Thyroid gland (tissue), 4 donors: ENCODE measurements around the gene ACTG2.

Experiments used
- CTCF ChIP-seq, 6 experiments: fragments of 200-600 bp in 3 of 6; fragments of 450-650 bp in 3 of 6; sonication (generic) in 3 of 6; IDR thresholded peaks; one replicate each; pipeline ENCODE4 v1.5.1; 2016 to 2019; ENCODE audit warnings: antibody characterized with exemption in 6 of 6, mild to moderate bottlenecking in 2 of 6, inconsistent platforms in 1 of 6, moderate library complexity in 1 of 6
- POLR2A ChIP-seq, 2 donors: fragments of 450-650 bp; IDR thresholded peaks; one replicate each; pipeline ENCODE4 v1.6.1; 2017; ENCODE audit warnings: antibody characterized with exemption in 2 of 2, mild to moderate bottlenecking in 2 of 2, moderate library complexity in 1 of 2

GRCh38 chr2:73933194-73933593 lies 40.4 kb downstream of the ACTG2 start:
- TF ChIP-seq CTCF (IDR thresholded peaks at IDR 0.05) (no peak), POLR2A (IDR thresholded peaks at IDR 0.05) (no peak)
